ENCODE results near the gene ROR2. TPM values are rescaled to one million over a fixed set of nuclear protein-coding genes. Genes with fewer than 3 reads are reported as not detected.

The ROR2 gene
- total RNA-seq, 4 donors from 2014 or later: 0.70 to 9.9 (median 4.1) TPM

GRCh38 chr9:91720313-91720712 lies 229.7 kb downstream of the ROR2 start:
- no peaks in the 10 kb centered on the region for H3K9me3 ChIP-seq
- no peak for DNase-seq
- no peaks in the 10 kb centered on the region for H3K27me3 ChIP-seq
- H3K36me3 ChIP-seq: no peaks in the 10 kb centered on the region
- no peak overlapping the region for H3K4me3 ChIP-seq
- TF ChIP-seq CTCF (IDR thresholded peaks at IDR 0.05) (no peak), POLR2A (IDR thresholded peaks at IDR 0.05) (no peak)
- H3K27ac ChIP-seq: no peak overlapping the region
- H3K4me1 ChIP-seq: no peaks in the 10 kb centered on the region

GRCh38 chr9:91718071-91718470 lies 232.0 kb downstream of the ROR2 start:
- no peaks in the 10 kb centered on the region for H3K27me3 ChIP-seq
- TF ChIP-seq CTCF (IDR thresholded peaks at IDR 0.05) (no peak), POLR2A (IDR thresholded peaks at IDR 0.05) (no peak)

GRCh38 chr9:91716815-91717214 lies 233.2 kb downstream of the ROR2 start:
- H3K36me3 ChIP-seq: no peaks in the 10 kb centered on the region
- H3K27ac ChIP-seq: no peak overlapping the region
- H3K9me3 ChIP-seq: no peaks in the 10 kb centered on the region
- TF ChIP-seq POLR2A (IDR thresholded peaks at IDR 0.05) (no peak), CTCF (IDR thresholded peaks at IDR 0.05) (no peak)
- no peaks in the 10 kb centered on the region for H3K27me3 ChIP-seq
- no peak overlapping the region for H3K4me3 ChIP-seq
- DNase-seq: no peak
- H3K4me1 ChIP-seq: no peaks in the 10 kb centered on the region

More at GRCh38 chr9:91718071-91718470, 232.0 kb downstream of the ROR2 start:
- Histone ChIP-seq H3K36me3 (no peaks in the 10 kb centered on the region), H3K27ac (no peak overlapping the region), H3K4me3 (no peak overlapping the region), H3K9me3 (no peaks in the 10 kb centered on the region), H3K4me1 (no peaks in the 10 kb centered on the region)
- peak in 1 of 3 donors; percentile 10 for DNase-seq

- Histone ChIP-seq H3K4me3 (no peak overlapping the region), H3K9me3 (no peaks in the 10 kb centered on the region), H3K36me3 (no peaks in the 10 kb centered on the region), H3K27me3 (no peaks in the 10 kb centered on the region), H3K4me1 (no peaks in the 10 kb centered on the region), H3K27ac (no peak overlapping the region)
- TF ChIP-seq POLR2A (IDR thresholded peaks at IDR 0.05) (no peak), CTCF (IDR thresholded peaks at IDR 0.05) (no peak)
- DNase-seq: no peak
Measured at GRCh38 chr9:91716239-91716638, 233.8 kb downstream of the ROR2 start.

- Histone ChIP-seq H3K36me3 (no peaks in the 10 kb centered on the region), H3K4me1 (no peaks in the 10 kb centered on the region), H3K27me3 (no peaks in the 10 kb centered on the region), H3K9me3 (no peaks in the 10 kb centered on the region), H3K27ac (no peak overlapping the region), H3K4me3 (peak overlapping the region in 1 of 4 donors; percentile 38)
- DNase-seq: no peak
- TF ChIP-seq POLR2A (IDR thresholded peaks at IDR 0.05) (no peak), CTCF (IDR thresholded peaks at IDR 0.05) (no peak)
Measured at GRCh38 chr9:91714874-91715615, 235.0 kb downstream of the ROR2 start.

Data from Peyer's patch (tissue), 4 donors.